AG10803 (cell line): ENCODE measurements around the gene SLC7A4.

ENCODE experiments used
- DNase-seq: peaks from one replicate; pipeline ENCODE4 v3.0.0; 2010; ENCODE audit warnings: low read depth
- H3K4me3 ChIP-seq: 2 replicates; pipeline ENCODE4 v1.5.1; 2011; ENCODE audit warnings: mild to moderate bottlenecking, low read length, control low read depth
- CTCF ChIP-seq: conservative IDR thresholded peaks from 2 replicates; pipeline ENCODE4 v1.5.1; 2011; ENCODE audit warnings: mild to moderate bottlenecking, low read length, control low read depth, inconsistent platforms

SLC7A4 gene

GRCh38 chr22:21047730-21048129 is 15.4 kb upstream of the SLC7A4 start:
- no peak overlapping the region for H3K4me3 ChIP-seq
- DNase-seq, result no peak
- no peak for TF ChIP-seq CTCF

DNA sequence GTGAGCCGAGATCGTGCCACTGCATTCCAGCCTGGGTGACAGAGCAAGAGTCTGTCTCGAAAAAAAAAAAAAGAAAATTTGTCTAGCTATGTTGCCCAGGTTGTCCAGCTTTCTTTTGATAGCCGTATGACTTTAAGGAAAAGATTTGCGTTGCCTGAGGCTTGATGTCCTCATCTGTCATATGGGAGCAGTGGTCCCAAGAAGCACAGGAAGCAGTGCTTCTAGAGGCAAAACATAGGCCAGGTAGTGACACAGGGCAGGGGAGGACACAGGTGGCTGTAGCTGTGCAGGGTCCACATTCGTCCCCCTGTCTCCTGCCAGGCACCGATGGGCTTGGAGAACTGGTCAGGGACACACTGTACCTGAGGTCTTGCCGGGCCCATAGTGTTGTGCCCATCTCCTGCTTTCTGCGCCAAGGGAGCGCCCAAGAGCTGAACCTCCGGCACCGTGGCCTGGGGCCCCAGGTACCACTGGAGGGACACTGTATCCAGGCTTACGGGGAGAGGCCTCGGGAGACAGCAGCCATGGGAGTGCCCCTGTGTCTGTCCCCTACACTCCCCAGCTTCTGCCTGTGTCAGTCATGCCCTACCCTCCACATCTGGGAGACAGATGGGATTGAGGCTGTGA is 14.8 kb upstream of the SLC7A4 start:
- TF ChIP-seq CTCF, result no peak
- H3K4me3 ChIP-seq, result no peak overlapping the region
- no peak for DNase-seq

- H3K4me3 ChIP-seq, result peak within 1 kb of the TSS; percentile 69
- DNase-seq, result peak; percentile 90
- no peak for TF ChIP-seq CTCF
Measured at GRCh38 chr22:21045585-21046294, 13.4 kb upstream of the SLC7A4 start, which contains the start of gene LRRC74B. LRRC74B (plus strand) TSS chr22:21045946; CDS start chr22:21045987, 41 bp downstream.

DNA sequence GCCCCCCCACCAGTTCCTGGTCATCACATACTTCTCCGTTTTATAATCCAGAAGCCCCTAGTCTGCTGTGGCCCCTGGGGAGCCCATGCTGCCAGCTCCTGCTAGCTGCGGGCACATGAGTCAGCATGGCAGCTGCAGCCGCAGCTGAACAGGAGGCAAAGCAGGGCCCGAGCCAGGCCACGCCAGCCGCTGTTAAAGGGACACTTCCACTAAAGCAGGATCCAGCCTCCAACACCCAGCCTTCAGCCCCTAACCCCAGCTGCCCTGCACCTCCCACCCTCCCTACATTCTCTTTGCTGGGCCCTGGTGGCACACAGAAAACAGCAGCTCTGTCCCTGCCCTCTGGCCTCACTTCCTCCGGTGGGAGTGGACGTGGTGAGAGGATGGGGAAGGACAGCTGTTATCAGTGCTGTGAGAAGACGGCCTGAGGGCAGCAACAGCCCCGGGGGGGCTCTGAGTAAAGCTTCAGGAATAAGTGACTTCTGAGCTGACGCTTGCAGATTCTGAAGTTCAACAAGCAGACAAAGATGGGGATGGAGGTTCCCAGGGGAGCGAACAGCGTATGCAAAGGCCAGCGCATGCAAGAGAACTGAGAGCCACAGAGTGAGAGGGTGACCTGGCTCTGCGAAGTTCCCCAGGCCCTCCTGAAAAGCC is 12.7 kb upstream of the SLC7A4 start:
- peak overlapping the region; percentile 53 for H3K4me3 ChIP-seq
- DNase-seq, result peak; percentile 66
- no peak for TF ChIP-seq CTCF

- H3K4me3 ChIP-seq, result peak overlapping the region; percentile 41
- TF ChIP-seq CTCF, result no peak
Measured at GRCh38 chr22:21043860-21044535, 11.6 kb upstream of the SLC7A4 start.

GRCh38 chr22:21042978-21043859 is 10.9 kb upstream of the SLC7A4 start:
- DNase-seq, result no peak
- no peak for TF ChIP-seq CTCF

More at GRCh38 chr22:21043860-21044535, 11.6 kb upstream of the SLC7A4 start:
- no peak for DNase-seq

More at GRCh38 chr22:21042978-21043859, 10.9 kb upstream of the SLC7A4 start:
- no peak overlapping the region for H3K4me3 ChIP-seq
